Fibroblast of the aortic adventitia (primary cell): ENCODE measurements around the gene ERFL. TPM values are rescaled to one million over a fixed set of nuclear protein-coding genes. Genes with fewer than 3 reads are reported as not detected.

Experiments used
- DNase-seq: peaks from one replicate; pipeline ENCODE4 v3.0.0-alpha.2; 2010; ENCODE audit warnings: low read depth
- H3K4me3 ChIP-seq: 2 replicates; pipeline ENCODE4 v1.5.1; 2011; ENCODE audit warnings: low read depth, mild to moderate bottlenecking, control low read depth, low read length, moderate library complexity
- total RNA-seq: library from RNA; depleted of rRNA; stranded (reverse); fragments of >200 nt; gene quantifications from 2 replicates; pipeline ENCODE4 v1.2.3, GENCODE V29; 2012; ENCODE audit warnings: low replicate concordance
- TF ChIP-seq, protein P1 (sequence below): IDR thresholded peaks from 2 replicates; pipeline ENCODE4 v1.5.1; 2011; ENCODE audit warnings: mild to moderate bottlenecking, low read length, control low read depth, inconsistent platforms; ENCODE audit not compliant: insufficient read depth

ERFL gene
- total RNA-seq, 1 donor: not detected

DNA sequence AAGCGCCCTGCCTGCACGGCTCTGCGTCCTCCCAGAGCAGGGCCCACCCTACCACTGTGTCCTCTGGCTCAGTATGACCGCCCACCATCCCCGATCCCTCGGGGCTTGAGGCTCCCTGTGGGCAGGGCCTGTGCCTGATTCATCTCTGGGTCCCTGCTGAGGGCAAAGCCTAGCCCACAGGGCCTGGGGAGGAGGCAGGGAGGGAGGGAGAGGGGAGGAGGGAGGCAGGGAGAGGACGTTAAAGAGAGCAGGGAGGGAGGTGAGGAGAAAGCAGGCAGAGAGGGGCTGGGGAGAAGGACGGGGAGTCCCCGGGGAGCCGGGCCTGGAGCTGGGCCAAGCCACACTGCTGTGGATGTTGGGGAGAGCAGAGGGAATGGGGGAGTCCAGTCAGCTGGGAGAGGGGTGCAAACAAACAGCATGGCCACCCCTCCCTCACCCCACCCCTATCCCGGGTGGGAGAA, 4.0 kb upstream of the ERFL start:
- no peak overlapping the region for H3K4me3 ChIP-seq
- no peak for DNase-seq
- TF ChIP-seq, protein P1, sequence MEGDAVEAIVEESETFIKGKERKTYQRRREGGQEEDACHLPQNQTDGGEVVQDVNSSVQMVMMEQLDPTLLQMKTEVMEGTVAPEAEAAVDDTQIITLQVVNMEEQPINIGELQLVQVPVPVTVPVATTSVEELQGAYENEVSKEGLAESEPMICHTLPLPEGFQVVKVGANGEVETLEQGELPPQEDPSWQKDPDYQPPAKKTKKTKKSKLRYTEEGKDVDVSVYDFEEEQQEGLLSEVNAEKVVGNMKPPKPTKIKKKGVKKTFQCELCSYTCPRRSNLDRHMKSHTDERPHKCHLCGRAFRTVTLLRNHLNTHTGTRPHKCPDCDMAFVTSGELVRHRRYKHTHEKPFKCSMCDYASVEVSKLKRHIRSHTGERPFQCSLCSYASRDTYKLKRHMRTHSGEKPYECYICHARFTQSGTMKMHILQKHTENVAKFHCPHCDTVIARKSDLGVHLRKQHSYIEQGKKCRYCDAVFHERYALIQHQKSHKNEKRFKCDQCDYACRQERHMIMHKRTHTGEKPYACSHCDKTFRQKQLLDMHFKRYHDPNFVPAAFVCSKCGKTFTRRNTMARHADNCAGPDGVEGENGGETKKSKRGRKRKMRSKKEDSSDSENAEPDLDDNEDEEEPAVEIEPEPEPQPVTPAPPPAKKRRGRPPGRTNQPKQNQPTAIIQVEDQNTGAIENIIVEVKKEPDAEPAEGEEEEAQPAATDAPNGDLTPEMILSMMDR: no peak

DNA sequence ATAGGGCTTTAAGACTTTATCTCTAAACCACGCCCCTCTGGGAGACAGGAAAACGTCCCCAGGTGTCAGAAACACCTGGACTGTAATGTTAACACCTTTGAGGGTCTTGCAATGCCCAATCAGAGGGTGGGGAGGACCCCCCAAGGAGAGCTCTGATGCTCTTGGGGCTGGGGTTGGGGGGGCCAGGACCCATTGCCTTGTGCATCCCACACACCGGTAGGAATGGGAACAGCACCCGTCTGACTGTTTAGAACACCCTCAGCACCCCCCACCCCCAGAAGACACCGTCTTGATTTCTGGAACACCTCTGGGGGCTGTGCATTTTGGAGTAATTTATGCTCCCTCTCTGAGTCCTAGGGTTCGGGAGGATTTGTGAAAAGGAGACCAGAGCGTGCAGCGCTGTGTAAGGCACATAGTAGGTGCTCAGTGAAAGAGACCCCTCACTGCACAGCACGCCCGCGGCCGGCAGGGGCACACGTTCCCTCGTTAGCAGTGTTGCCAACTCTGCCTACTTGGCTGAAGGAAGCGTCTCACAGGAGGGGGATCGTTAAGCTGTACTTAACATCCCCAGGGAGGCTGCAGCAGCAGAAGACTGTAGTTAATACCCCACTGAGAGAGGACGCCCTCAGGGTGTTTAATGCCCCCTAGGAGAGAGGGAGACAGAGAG, 2.8 kb upstream of the ERFL start:
- DNase-seq: no peak
- TF ChIP-seq, protein P1: peak; percentile 46
- H3K4me3 ChIP-seq: no peak overlapping the region

DNA sequence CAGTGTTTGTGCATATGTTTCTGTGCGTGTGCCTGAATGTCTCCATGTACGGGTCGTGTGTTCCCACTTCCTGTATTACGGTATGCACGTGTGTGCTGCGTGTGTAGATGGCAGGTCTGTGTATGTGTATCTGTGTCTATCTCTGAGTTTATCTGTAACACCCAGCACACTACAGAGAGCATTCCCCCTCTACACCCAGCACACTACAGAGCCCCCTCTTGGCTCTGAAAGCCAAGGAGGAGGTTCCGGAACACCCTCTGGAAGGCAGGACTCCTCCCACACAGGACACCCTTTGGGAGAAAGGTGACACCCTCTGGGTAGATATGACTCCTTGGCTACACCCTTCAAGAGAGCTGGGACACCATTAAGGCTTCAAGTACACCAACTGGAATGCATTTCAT, 2.1 kb upstream of the ERFL start:
- no peak for DNase-seq
- TF ChIP-seq, protein P1: no peak
- H3K4me3 ChIP-seq: no peak overlapping the region

DNA sequence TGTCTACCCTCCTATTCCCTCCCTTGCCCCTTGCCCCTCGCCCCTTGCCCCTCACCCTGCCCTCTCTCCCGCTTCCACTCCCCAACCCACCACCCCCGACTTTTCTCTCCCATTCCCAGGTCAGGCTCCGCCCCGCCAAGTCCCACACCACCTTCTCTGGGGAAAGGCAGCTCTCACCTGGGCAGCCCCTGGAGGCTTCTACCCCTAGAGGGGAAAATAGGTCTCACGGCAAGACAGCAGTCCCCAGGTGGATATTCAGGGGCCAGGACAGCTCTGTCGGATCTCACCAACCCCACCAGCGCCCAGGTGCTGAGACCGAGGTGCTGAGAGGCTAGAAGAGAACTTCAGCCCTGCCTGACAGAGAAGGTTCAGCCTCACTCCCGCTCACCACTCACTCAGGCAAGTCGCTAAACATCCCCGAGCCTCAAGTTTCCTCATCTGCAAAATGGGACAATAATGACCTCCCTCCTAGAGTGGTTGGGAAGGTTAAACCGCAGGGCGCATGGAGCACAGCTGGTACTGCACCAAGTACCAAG, 1.4 kb upstream of the ERFL start:
- no peak overlapping the region for H3K4me3 ChIP-seq
- DNase-seq: no peak
- TF ChIP-seq, protein P1: no peak

DNA sequence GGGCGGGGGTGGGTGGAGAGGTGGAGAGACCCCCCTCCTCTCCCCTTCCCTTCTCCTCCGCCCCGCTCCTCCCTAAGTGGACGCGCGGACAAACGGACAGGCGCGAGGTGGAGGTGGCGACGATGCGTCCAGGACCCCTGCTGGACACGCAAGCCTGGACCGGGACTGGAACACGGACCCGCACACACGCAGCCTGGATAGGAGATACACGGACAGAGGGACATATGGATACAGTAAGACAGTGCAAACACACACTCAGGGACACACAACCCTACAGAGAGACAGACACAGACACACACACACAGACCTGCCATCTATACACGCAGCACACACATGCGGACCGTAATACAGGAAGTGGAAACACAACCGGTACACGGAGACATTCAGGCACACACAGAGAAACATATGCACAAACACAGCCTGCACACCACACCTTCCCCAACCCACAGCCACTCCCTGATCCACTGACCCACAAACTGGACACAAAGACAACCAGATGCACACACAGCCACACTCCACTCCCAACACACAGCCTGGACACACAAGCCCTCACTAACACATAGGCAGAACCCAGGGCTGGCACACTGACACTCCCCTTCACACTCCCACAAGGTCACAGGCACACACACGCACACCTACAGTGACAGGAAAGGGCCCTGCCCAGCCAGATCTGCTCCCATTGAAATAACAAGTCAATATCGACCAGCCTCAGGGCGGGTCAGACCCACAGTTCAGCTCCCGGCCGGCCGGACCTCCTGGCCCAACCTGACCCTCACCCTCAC, 696 bp upstream of the ERFL start:
- TF ChIP-seq, protein P1: peak; percentile 15
- DNase-seq: no peak
- H3K4me3 ChIP-seq: peak overlapping the region; percentile 35

DNA sequence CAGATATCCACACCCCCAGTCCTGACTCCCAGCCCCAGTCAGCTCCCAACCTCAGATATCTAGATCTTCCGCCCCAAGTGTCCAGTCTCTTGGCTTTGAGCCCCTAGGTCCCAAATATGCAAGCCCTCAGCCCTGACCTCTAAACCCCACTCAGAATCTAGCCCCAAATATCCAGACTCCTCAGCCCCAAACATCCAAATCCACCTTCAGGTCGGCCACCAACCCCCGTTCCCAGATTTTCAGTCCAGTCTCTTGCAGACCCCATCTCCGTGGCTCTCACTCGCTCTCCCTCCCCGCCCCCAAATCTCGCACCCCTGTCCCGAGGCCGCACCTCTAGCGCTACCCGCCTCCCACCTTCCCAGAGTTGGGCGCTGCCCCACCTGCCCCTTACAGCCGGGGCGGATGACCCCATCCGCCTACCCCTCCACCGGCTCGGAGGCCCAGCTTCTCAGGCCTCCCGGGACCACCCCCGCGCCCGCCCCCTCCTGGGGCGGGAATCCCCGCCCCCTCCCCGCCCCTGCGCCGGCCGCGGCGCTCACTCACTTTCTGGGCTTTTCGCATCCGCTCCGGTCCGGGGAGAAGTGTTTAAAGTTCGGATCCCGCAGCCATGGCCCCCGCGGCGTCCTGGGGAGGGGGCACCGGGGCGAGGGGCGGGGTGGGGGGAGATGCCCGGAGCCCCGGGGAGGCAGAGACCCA, 604 bp downstream of the ERFL start:
- DNase-seq: no peak
- H3K4me3 ChIP-seq: peak overlapping the region; percentile 57
- TF ChIP-seq, protein P1: no peak
